IMR-90 (cell line): Measurements from ENCODE around the gene CRHBP. TPM values are rescaled to one million over a fixed set of nuclear protein-coding genes. Genes with fewer than 3 reads are reported as not detected.
"Not testable (repeated sequence)": the region's sequence is repeated elsewhere in the genome, so short reads cannot be mapped to it uniquely, and the experiment has no call there.

ENCODE experiments used
- ATAC-seq: fragments of 200-7000 bp; cut with Tn5 transposase; 2 replicates; pipeline ENCODE4 v1.9.1; 2020; ENCODE audit warnings: low read depth, mild to moderate bottlenecking, moderate library complexity
- BruUV-seq: library from RNA; stranded (reverse); fragments of 400-500 nt; replicated peaks from 2 replicates; lab custom pipeline; 2021; lab: Mats Ljungman, UMichigan
- CTCF ChIA-PET: fragments of 300-600 bp; formaldehyde crosslinking; extraction: SDS; loops from one replicate; lab custom pipeline; 2021; ENCODE audit warnings: antibody characterized with exemption; lab: Yijun Ruan, JAX
- POLR2A ChIA-PET: fragments of 300-600 bp; sonication (Branson Sonifier 250); formaldehyde crosslinking; loops from one replicate; lab custom pipeline; 2022; ENCODE audit warnings: antibody characterized with exemption; ENCODE audit not compliant: unreplicated experiment; lab: Charles Lee
- DNase-seq: peaks from one replicate; pipeline ENCODE4 v3.0.0; 2013
- H2AFZ ChIP-seq: replicated peaks from 2 replicates; pipeline ENCODE3; 2013; ENCODE audit warnings: low read length, mild to moderate bottlenecking; ENCODE audit not compliant: poor library complexity
- H2AK5ac ChIP-seq: 2 replicates; pipeline ENCODE4 v1.6.1; 2013; ENCODE audit warnings: low read depth, low read length, inconsistent platforms
- H2AK9ac ChIP-seq: replicated peaks from 2 replicates; pipeline ENCODE3; 2013; ENCODE audit warnings: mild to moderate bottlenecking, low read depth, low read length, moderate library complexity; ENCODE audit not compliant: poor library complexity
- H2BK120ac ChIP-seq: 2 replicates; pipeline ENCODE4 v1.6.1; 2013; ENCODE audit warnings: low read depth, low read length, inconsistent platforms
- H2BK15ac ChIP-seq: 3 replicates; pipeline ENCODE4 v1.6.1; 2013; ENCODE audit warnings: low read depth, low read length, inconsistent platforms
- H2BK20ac ChIP-seq: 2 replicates; pipeline ENCODE4 v1.6.1; 2013; ENCODE audit warnings: low read depth, mild to moderate bottlenecking, inconsistent platforms, low read length, moderate library complexity
- H2BK5ac ChIP-seq: 2 replicates; pipeline ENCODE4 v1.6.1; 2013; ENCODE audit warnings: mild to moderate bottlenecking, low read depth, low read length, inconsistent platforms; ENCODE audit not compliant: poor library complexity, severe bottlenecking
- H3K14ac ChIP-seq: replicated peaks from 2 replicates; pipeline ENCODE4 v1.6.1; 2013; ENCODE audit warnings: low read depth, low read length, inconsistent platforms
- H3K18ac ChIP-seq: 2 replicates; pipeline ENCODE4 v1.6.1; 2013; ENCODE audit warnings: low read depth, low read length, control low read depth
- H3K23ac ChIP-seq: 2 replicates; pipeline ENCODE4 v1.6.1; 2013; ENCODE audit warnings: low read depth, low read length, inconsistent platforms
- H3K27ac ChIP-seq: 2 replicates; pipeline ENCODE4 v1.5.1; 2013; ENCODE audit warnings: mild to moderate bottlenecking, control low read depth, low read length; ENCODE audit not compliant: insufficient read depth
- H3K27me3 ChIP-seq: 2 replicates; pipeline ENCODE4 v1.6.1; 2013; ENCODE audit warnings: low read length; ENCODE audit not compliant: control insufficient read depth, insufficient read depth
- H3K36me3 ChIP-seq: 2 replicates; pipeline ENCODE4 v1.6.1; 2013; ENCODE audit warnings: low read length, mixed read lengths; ENCODE audit not compliant: control insufficient read depth, insufficient read depth
- H3K4ac ChIP-seq: 2 replicates; pipeline ENCODE4 v1.6.1; 2013; ENCODE audit warnings: low read depth, low read length, inconsistent platforms
- H3K4me1 ChIP-seq: 2 replicates; pipeline ENCODE4 v1.6.1; 2013; ENCODE audit warnings: low read length, mixed read lengths; ENCODE audit not compliant: control insufficient read depth, insufficient read depth
- H3K4me2 ChIP-seq: 2 replicates; pipeline ENCODE4 v1.6.1; 2013; ENCODE audit warnings: low read depth, mild to moderate bottlenecking, control low read depth, low read length, moderate library complexity
- H3K4me3 ChIP-seq: 2 replicates; pipeline ENCODE4 v1.5.1; 2013; ENCODE audit warnings: low read depth, mild to moderate bottlenecking, control low read depth, low read length, moderate library complexity; ENCODE audit not compliant: insufficient read depth
- H3K56ac ChIP-seq: 2 replicates; pipeline ENCODE4 v1.6.1; 2013; ENCODE audit warnings: low read length, inconsistent platforms; ENCODE audit not compliant: insufficient read depth; ENCODE audit errors: extremely low read depth
- H3K79me1 ChIP-seq, 2 experiments: 2 replicates each; pipeline ENCODE4 v1.6.1; 2013; ENCODE audit warnings: low read length in 2 of 2, inconsistent platforms in 1 of 2, low read depth in 1 of 2
- H3K9ac ChIP-seq: 2 replicates; pipeline ENCODE4 v1.6.1; 2013; ENCODE audit warnings: low read depth, low read length, control low read depth
- H3K9me1 ChIP-seq: 2 replicates; pipeline ENCODE4 v1.6.1; 2013; ENCODE audit warnings: low read length, inconsistent platforms; ENCODE audit not compliant: insufficient read depth
- H3K9me3 ChIP-seq: 2 replicates; pipeline ENCODE4 v1.6.1; 2013; ENCODE audit warnings: low read length; ENCODE audit not compliant: control insufficient read depth, insufficient read depth
- H4K20me1 ChIP-seq: 2 replicates; pipeline ENCODE4 v1.6.1; 2013; ENCODE audit warnings: low read length, inconsistent platforms; ENCODE audit not compliant: insufficient read depth
- H4K5ac ChIP-seq: 2 replicates; pipeline ENCODE4 v1.6.1; 2013; ENCODE audit warnings: mild to moderate bottlenecking, low read depth, low read length, control low read depth
- H4K8ac ChIP-seq, 2 experiments: 2 replicates each; pipeline ENCODE4 v1.6.1; 2013; ENCODE audit warnings: low read depth in 2 of 2, low read length in 2 of 2, control low read depth in 1 of 2, inconsistent platforms in 1 of 2
- H4K91ac ChIP-seq: 2 replicates; pipeline ENCODE4 v1.6.1; 2013; ENCODE audit warnings: low read depth, low read length, inconsistent platforms; ENCODE audit not compliant: insufficient read depth
- WGBS, 2 experiments: methylation state at CpG; one replicate each; pipeline versions ENCODE4 v1.1.5 to v1.1.7; 2013; ENCODE audit warnings: missing lambda C conversion rate in 2 of 2; ENCODE audit not compliant: insufficient read length in 1 of 2; ENCODE audit errors: extremely low coverage in 2 of 2; 5-methylcytosine and 5-hydroxymethylcytosine counted together
- dilution Hi-C: fragments of 300-500 bp; cut with HindIII; formaldehyde crosslinking; loops from one replicate; pipeline ENCODE4 v1.14.3; 2018; ENCODE audit warnings: low sequenced_read_pairs; ENCODE audit not compliant: unreplicated experiment
- in situ Hi-C: fragments of 300-500 bp; cut with MboI; formaldehyde crosslinking; loops from 3 replicates; pipeline ENCODE4 v1.14.3; 2019; ENCODE audit warnings: low sequenced_read_pairs, inconsistent platforms, mixed read lengths
- intact Hi-C: fragments of 100-400 bp; cut with micrococcal nuclease; formaldehyde crosslinking; loops from 2 replicates; pipeline ENCODE4 v1.10.0; 2022
- polyA plus RNA-seq, 3 experiments: library from polyadenylated mRNA; depleted of rRNA; stranded (reverse); fragments of >200 nt; gene quantifications; 2 replicates each; pipeline ENCODE4 v1.2.3, GENCODE V29; 2012; ENCODE audit warnings: low replicate concordance in 1 of 3
- total RNA-seq: library from RNA; depleted of rRNA; stranded (reverse); fragments of >200 nt; gene quantifications from 2 replicates; pipeline ENCODE4 v1.2.3, GENCODE V29; 2012

CRHBP gene
- total and polyA plus RNA-seq, 2 of the 4 experiments (the other 2 are of a cell fraction), result 0.09 TPM; not detected in 1

DNA sequence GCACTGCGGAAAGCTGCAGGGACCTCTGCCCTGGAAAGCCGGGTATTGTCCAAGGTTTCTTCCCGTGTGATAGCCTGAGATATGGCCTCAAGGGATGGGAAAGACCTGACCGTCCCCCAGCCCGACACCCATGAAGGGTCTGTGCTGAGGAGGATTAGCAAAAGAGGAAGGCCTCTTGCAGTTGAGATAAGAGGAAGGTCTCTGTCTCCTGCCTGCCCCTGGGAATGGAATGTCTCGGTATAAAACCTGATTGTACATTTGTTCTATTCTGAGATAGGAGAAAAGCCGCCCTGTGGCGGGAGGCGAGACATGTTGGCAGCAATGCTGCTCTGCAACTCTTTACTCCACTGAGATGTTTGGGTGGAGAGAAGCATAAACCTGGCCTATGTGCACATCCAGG, 7.6 kb upstream of the CRHBP start:
- H3K79me1 ChIP-seq, H3K4me3 ChIP-seq, H3K27ac ChIP-seq, H4K20me1 ChIP-seq, H3K4ac ChIP-seq, H3K9me1 ChIP-seq, ATAC-seq, H3K18ac ChIP-seq, H3K4me2 ChIP-seq, H2BK120ac ChIP-seq, H2AFZ ChIP-seq, H3K23ac ChIP-seq, H2BK5ac ChIP-seq, H4K5ac ChIP-seq, in situ Hi-C loops, DNase-seq, H3K56ac ChIP-seq, H2AK5ac ChIP-seq, dilution Hi-C loops, POLR2A ChIA-PET, H4K91ac ChIP-seq, H2BK20ac ChIP-seq, intact Hi-C loops, H2AK9ac ChIP-seq, H4K8ac ChIP-seq, H3K14ac ChIP-seq, H2BK15ac ChIP-seq, H3K36me3 ChIP-seq, H3K4me1 ChIP-seq, H3K9me3 ChIP-seq, H3K9ac ChIP-seq, CTCF ChIA-PET, H3K27me3 ChIP-seq, BruUV-seq: not testable (repeated sequence)
- no CpG with 5 or more reads among the region's 9 CpGs for WGBS, 2 experiments
